HuH-7 (cell line): Measurements from ENCODE around the gene CEP250.
"Not testable (repeated sequence)": the region's sequence is repeated elsewhere in the genome, so short reads cannot be mapped to it uniquely, and the experiment has no call there.

Source experiments
- DNase-seq: peaks from one replicate; pipeline ENCODE4 v3.0.0; 2011; ENCODE audit warnings: low spot score

CEP250 gene

GRCh38 chr20:35529552-35529951 lies 74.2 kb downstream of the CEP250 start, which contains the start of gene C20orf173:
Gene C20orf173, minus strand, starts transcription at chr20:35529652. Its CDS starts 279 bp downstream, at chr20:35529373.
- DNase-seq: no peak

- DNase-seq: no peak
Observed at GRCh38 chr20:35539756-35540212, 84.4 kb downstream of the CEP250 start.

GRCh38 chr20:35541118-35541782 lies 85.9 kb downstream of the CEP250 start:
- no peak for DNase-seq

- DNase-seq: peak; percentile 94
Observed at GRCh38 chr20:35541783-35542662, 86.6 kb downstream of the CEP250 start, which contains the start of gene ERGIC3. Gene ERGIC3, plus strand, starts transcription at chr20:35542078. Its CDS starts 20 bp downstream, at chr20:35542098.

GRCh38 chr20:35542990-35543389 lies 87.6 kb downstream of the CEP250 start:
- no peak for DNase-seq

- DNase-seq: no peak
Observed at GRCh38 chr20:35544436-35544835, 89.0 kb downstream of the CEP250 start.

GRCh38 chr20:35544941-35545340 lies 89.5 kb downstream of the CEP250 start:
- DNase-seq: not testable (repeated sequence)

- no peak for DNase-seq
Observed at GRCh38 chr20:35546127-35546526, 90.7 kb downstream of the CEP250 start.

- no peak for DNase-seq
Observed at GRCh38 chr20:35547329-35547728, 91.9 kb downstream of the CEP250 start.

GRCh38 chr20:35551503-35551902 lies 96.1 kb downstream of the CEP250 start:
- DNase-seq: no peak

- no peak for DNase-seq
Observed at GRCh38 chr20:35552914-35553313, 97.5 kb downstream of the CEP250 start.

- DNase-seq: not testable (repeated sequence)
Observed at GRCh38 chr20:35555461-35555860, 100.1 kb downstream of the CEP250 start.

GRCh38 chr20:35555951-35556645 lies 100.7 kb downstream of the CEP250 start:
- no peak for DNase-seq

- no peak for DNase-seq
Observed at GRCh38 chr20:35556871-35557270, 101.5 kb downstream of the CEP250 start.

- DNase-seq: no peak
Observed at GRCh38 chr20:35558451-35558850, 103.1 kb downstream of the CEP250 start.

GRCh38 chr20:35559042-35559693 lies 103.8 kb downstream of the CEP250 start:
- DNase-seq: no peak

GRCh38 chr20:35560105-35560511 lies 104.7 kb downstream of the CEP250 start:
- no peak for DNase-seq

GRCh38 chr20:35560541-35560940 lies 105.1 kb downstream of the CEP250 start:
- DNase-seq: no peak

GRCh38 chr20:35561268-35561667 lies 105.9 kb downstream of the CEP250 start:
- peak; percentile 73 for DNase-seq

- DNase-seq: no peak
Observed at GRCh38 chr20:35561671-35562070, 106.3 kb downstream of the CEP250 start.

- DNase-seq: no peak
Observed at GRCh38 chr20:35562541-35563110, 107.2 kb downstream of the CEP250 start.
